GM10266 (cell line): ENCODE results near the gene ACADM.
"Not testable (repeated sequence)": the region's sequence is repeated elsewhere in the genome, so short reads cannot be mapped to it uniquely, and the experiment has no call there.

Experiments used
- DNase-seq: peaks from one replicate; pipeline ENCODE4 v3.0.0; 2012; ENCODE audit errors: extremely low spot score
- CTCF ChIP-seq: IDR thresholded peaks from 2 replicates; pipeline ENCODE4 v1.5.1; 2012; ENCODE audit warnings: mild to moderate bottlenecking, low read depth; ENCODE audit not compliant: control insufficient read depth, insufficient read depth; ENCODE audit errors: missing control alignments

Gene ACADM

GRCh38 chr1:75710832-75711231, 13.7 kb upstream of the ACADM start:
- no peak for TF ChIP-seq CTCF
- DNase-seq, result no peak

- DNase-seq, result no peak
- TF ChIP-seq CTCF, result no peak
Measured at GRCh38 chr1:75711846-75712245, 12.7 kb upstream of the ACADM start.

GRCh38 chr1:75712306-75712705, 12.2 kb upstream of the ACADM start:
- no peak for DNase-seq
- TF ChIP-seq CTCF, result no peak

- no peak for TF ChIP-seq CTCF
- DNase-seq, result no peak
Measured at GRCh38 chr1:75719810-75720209, 4.7 kb upstream of the ACADM start.

GRCh38 chr1:75720325-75720724, 4.2 kb upstream of the ACADM start:
- no peak for DNase-seq

GRCh38 chr1:75720820-75721219, 3.7 kb upstream of the ACADM start:
- no peak for TF ChIP-seq CTCF
- DNase-seq, result no peak

More at GRCh38 chr1:75720325-75720724, 4.2 kb upstream of the ACADM start:
- no peak for TF ChIP-seq CTCF

GRCh38 chr1:75722246-75722645, 2.3 kb upstream of the ACADM start:
- DNase-seq, result not testable (repeated sequence)

- TF ChIP-seq CTCF, result no peak
- DNase-seq, result no peak
Measured at GRCh38 chr1:75722966-75723365, 1.5 kb upstream of the ACADM start.
